ENCODE measurements around the gene BCL11B.

BCL11B gene

GRCh38 chr14:99314623-99315022 lies 42.6 kb upstream of the BCL11B start:
- TF ChIP-seq EP300 (IDR thresholded peaks at IDR 0.05; ENCODE audit: borderline replicate concordance), result no peak
- no peak for TF ChIP-seq CEBPB (IDR thresholded peaks at IDR 0.05)
- no peak for TF ChIP-seq TCF12 (IDR thresholded peaks at IDR 0.05; ENCODE audit: low read depth)
- TF ChIP-seq ZBTB7A (IDR thresholded peaks at IDR 0.05; ENCODE audit: low read depth), result no peak
- TF ChIP-seq YY1 (IDR thresholded peaks at IDR 0.05; ENCODE audit: low read depth), result no peak
- TF ChIP-seq MAX (IDR thresholded peaks at IDR 0.05), result no peak
- TF ChIP-seq RAD21 (IDR thresholded peaks at IDR 0.05; ENCODE audit: low read depth), result no peak
- no peak for TF ChIP-seq NFIC (IDR thresholded peaks at IDR 0.05)
- TF ChIP-seq CREB1 (IDR thresholded peaks at IDR 0.05; ENCODE audit: low read depth), result no peak
- TF ChIP-seq EGR1 (IDR thresholded peaks at IDR 0.05), result no peak
- no peak for TF ChIP-seq TEAD4 (IDR thresholded peaks at IDR 0.05)

GRCh38 chr14:99313234-99313633 lies 41.2 kb upstream of the BCL11B start:
- no peak for TF ChIP-seq TCF12 (IDR thresholded peaks at IDR 0.05; ENCODE audit: low read depth)
- TF ChIP-seq EGR1 (IDR thresholded peaks at IDR 0.05), result no peak
- TF ChIP-seq CEBPB (IDR thresholded peaks at IDR 0.05), result no peak
- no peak for TF ChIP-seq MAX (IDR thresholded peaks at IDR 0.05)
- TF ChIP-seq USF1 (IDR thresholded peaks at IDR 0.05), result no peak

GRCh38 chr14:99312106-99312505 lies 40.1 kb upstream of the BCL11B start:
- TF ChIP-seq YY1 (IDR thresholded peaks at IDR 0.05; ENCODE audit: low read depth), result no peak
- TF ChIP-seq USF1 (IDR thresholded peaks at IDR 0.05), result no peak

- TF ChIP-seq REST (IDR thresholded peaks at IDR 0.05; ENCODE audit: low read depth), result no peak
- TF ChIP-seq EGR1 (IDR thresholded peaks at IDR 0.05), result no peak
- no peak for TF ChIP-seq NFIC (IDR thresholded peaks at IDR 0.05)
- TF ChIP-seq MAX (IDR thresholded peaks at IDR 0.05), result no peak
- TF ChIP-seq YY1 (IDR thresholded peaks at IDR 0.05; ENCODE audit: low read depth), result no peak
These were observed 37.3 kb upstream of the BCL11B start for GRCh38 chr14:99309220-99309766.

- TF ChIP-seq USF1 (IDR thresholded peaks at IDR 0.05), result no peak
- TF ChIP-seq RAD21 (IDR thresholded peaks at IDR 0.05; ENCODE audit: low read depth), result no peak
- TF ChIP-seq EGR1 (IDR thresholded peaks at IDR 0.05), result no peak
- TF ChIP-seq CREB1 (IDR thresholded peaks at IDR 0.05; ENCODE audit: low read depth), result no peak
- no peak for TF ChIP-seq CEBPB (IDR thresholded peaks at IDR 0.05)
- no peak for TF ChIP-seq EP300 (IDR thresholded peaks at IDR 0.05; ENCODE audit: borderline replicate concordance)
- no peak for TF ChIP-seq TCF12 (IDR thresholded peaks at IDR 0.05; ENCODE audit: low read depth)
- TF ChIP-seq ZBTB7A (IDR thresholded peaks at IDR 0.05; ENCODE audit: low read depth), result no peak
- no peak for TF ChIP-seq NFIC (IDR thresholded peaks at IDR 0.05)
- TF ChIP-seq TEAD4 (IDR thresholded peaks at IDR 0.05), result no peak
- TF ChIP-seq REST (IDR thresholded peaks at IDR 0.05; ENCODE audit: low read depth), result no peak
- no peak for TF ChIP-seq YY1 (IDR thresholded peaks at IDR 0.05; ENCODE audit: low read depth)
- TF ChIP-seq MAX (IDR thresholded peaks at IDR 0.05), result no peak
- TF ChIP-seq TAF1 (IDR thresholded peaks at IDR 0.05; ENCODE audit: low read depth), result no peak
- TF ChIP-seq FOXM1 (IDR thresholded peaks at IDR 0.05; ENCODE audit: borderline replicate concordance, low read depth), result no peak
These were observed 32.2 kb upstream of the BCL11B start for GRCh38 chr14:99304208-99304607.

GRCh38 chr14:99300190-99300589 lies 28.2 kb upstream of the BCL11B start:
- no peak for TF ChIP-seq ZBTB7A (IDR thresholded peaks at IDR 0.05; ENCODE audit: low read depth)
- no peak for TF ChIP-seq NFIC (IDR thresholded peaks at IDR 0.05)
- TF ChIP-seq TCF12 (IDR thresholded peaks at IDR 0.05; ENCODE audit: low read depth), result no peak
- TF ChIP-seq RAD21 (IDR thresholded peaks at IDR 0.05; ENCODE audit: low read depth), result no peak
- no peak for TF ChIP-seq REST (IDR thresholded peaks at IDR 0.05; ENCODE audit: low read depth)
- TF ChIP-seq MAX (IDR thresholded peaks at IDR 0.05), result no peak
- TF ChIP-seq USF1 (IDR thresholded peaks at IDR 0.05), result no peak
- no peak for TF ChIP-seq YY1 (IDR thresholded peaks at IDR 0.05; ENCODE audit: low read depth)
- no peak for TF ChIP-seq CREB1 (IDR thresholded peaks at IDR 0.05; ENCODE audit: low read depth)
- TF ChIP-seq CEBPB (IDR thresholded peaks at IDR 0.05), result no peak
- TF ChIP-seq FOXM1 (IDR thresholded peaks at IDR 0.05; ENCODE audit: borderline replicate concordance, low read depth), result no peak
- TF ChIP-seq EP300 (IDR thresholded peaks at IDR 0.05; ENCODE audit: borderline replicate concordance), result no peak
- no peak for TF ChIP-seq TEAD4 (IDR thresholded peaks at IDR 0.05)
- no peak for TF ChIP-seq EGR1 (IDR thresholded peaks at IDR 0.05)
- TF ChIP-seq TAF1 (IDR thresholded peaks at IDR 0.05; ENCODE audit: low read depth), result no peak

Measured in Ishikawa (cell line).